Lung (tissue), 12 donors: Measurements from ENCODE around the gene MYO19. TPM values are rescaled to one million over a fixed set of nuclear protein-coding genes. Genes with fewer than 3 reads are reported as not detected.
A peak's percentile ranks its signal among the peaks of the same experiment; 100 is the strongest.

Experiments used
- ATAC-seq: fragments of 200-7000 bp; cut with Tn5 transposase; one replicate; pipeline ENCODE4 v1.9.1; 2020; ENCODE audit warnings: moderate number of reproducible peaks; ENCODE audit not compliant: insufficient read depth, low FRiP score
- DNase-seq, 3 donors: peaks; one replicate each; pipeline ENCODE4 v3.0.0-alpha.2; 2013 to 2017
- H3K27ac ChIP-seq, 2 donors: one replicate each; pipeline ENCODE4 v1.5.1; 2013; ENCODE audit warnings: mild to moderate bottlenecking in 2 of 2, moderate library complexity in 2 of 2, control low read depth in 1 of 2, inconsistent platforms in 1 of 2, low read depth in 1 of 2, low read length in 1 of 2
- H3K27me3 ChIP-seq, 3 donors: one replicate each; pipeline ENCODE4 v1.5.1; 2013; ENCODE audit warnings: low read length in 2 of 3; ENCODE audit not compliant: control insufficient read depth in 3 of 3, insufficient read depth in 3 of 3
- H3K36me3 ChIP-seq, 4 donors: one replicate each; pipeline ENCODE4 v1.5.1; 2013; ENCODE audit warnings: low read length in 4 of 4, mild to moderate bottlenecking in 1 of 4, moderate library complexity in 1 of 4; ENCODE audit not compliant: control insufficient read depth in 4 of 4, insufficient read depth in 4 of 4
- H3K4me1 ChIP-seq, 5 donors: one replicate each; pipeline ENCODE4 v1.5.1; 2013; ENCODE audit warnings: low read length in 5 of 5, mild to moderate bottlenecking in 2 of 5, moderate library complexity in 1 of 5; ENCODE audit not compliant: control insufficient read depth in 5 of 5, insufficient read depth in 5 of 5
- H3K4me3 ChIP-seq: one replicate; pipeline ENCODE4 v1.5.1; 2013; ENCODE audit warnings: mild to moderate bottlenecking, control low read depth, moderate library complexity
- H3K9ac ChIP-seq, 2 donors: one replicate each; pipeline ENCODE4 v1.5.1; 2013; ENCODE audit warnings: low read length in 2 of 2, control low read depth in 1 of 2; ENCODE audit not compliant: insufficient read depth in 1 of 2
- H3K9me3 ChIP-seq, 4 donors: one replicate each; pipeline ENCODE4 v1.5.1; 2013; ENCODE audit warnings: low read length in 3 of 4, mild to moderate bottlenecking in 1 of 4, moderate library complexity in 1 of 4; ENCODE audit not compliant: control insufficient read depth in 4 of 4, insufficient read depth in 3 of 4
- WGBS, 2 donors: extraction: QIAGEN DNeasy Blood & Tissue Kit; methylation state at CpG; one replicate each; pipeline ENCODE4 v1.1.7; 2013; 5-methylcytosine and 5-hydroxymethylcytosine counted together
- polyA plus RNA-seq, 2 donors: library from polyadenylated mRNA; stranded (reverse); fragments of 200-250 nt; gene quantifications; one replicate each; pipeline ENCODE4 v1.2.1, GENCODE V29; 2013
- total RNA-seq, 2 donors: library from RNA; depleted of rRNA in 1 of 2; stranded (reverse); fragments of >200 nt in 1 of 2; gene quantifications; one replicate each; pipeline ENCODE4 v1.2.1, GENCODE V29; 2014 to 2021
- TF ChIP-seq, protein P1 (sequence below): IDR thresholded peaks from 2 replicates; pipeline ENCODE4 v1.5.1; 2012; ENCODE audit warnings: mild to moderate bottlenecking; ENCODE audit errors: control extremely low read depth, extremely low read depth
- donor health status: control.
- donor health status: control.
- donor health status: Bipolar disorder and iron deficiency.
- donor health status: healthy.
- donor health status: DM: yes; HTN: yes; CAD: no.

The MYO19 gene
- total and polyA plus RNA-seq, 4 donors = 26.5 to 66.6 (median 35.0) TPM

DNA sequence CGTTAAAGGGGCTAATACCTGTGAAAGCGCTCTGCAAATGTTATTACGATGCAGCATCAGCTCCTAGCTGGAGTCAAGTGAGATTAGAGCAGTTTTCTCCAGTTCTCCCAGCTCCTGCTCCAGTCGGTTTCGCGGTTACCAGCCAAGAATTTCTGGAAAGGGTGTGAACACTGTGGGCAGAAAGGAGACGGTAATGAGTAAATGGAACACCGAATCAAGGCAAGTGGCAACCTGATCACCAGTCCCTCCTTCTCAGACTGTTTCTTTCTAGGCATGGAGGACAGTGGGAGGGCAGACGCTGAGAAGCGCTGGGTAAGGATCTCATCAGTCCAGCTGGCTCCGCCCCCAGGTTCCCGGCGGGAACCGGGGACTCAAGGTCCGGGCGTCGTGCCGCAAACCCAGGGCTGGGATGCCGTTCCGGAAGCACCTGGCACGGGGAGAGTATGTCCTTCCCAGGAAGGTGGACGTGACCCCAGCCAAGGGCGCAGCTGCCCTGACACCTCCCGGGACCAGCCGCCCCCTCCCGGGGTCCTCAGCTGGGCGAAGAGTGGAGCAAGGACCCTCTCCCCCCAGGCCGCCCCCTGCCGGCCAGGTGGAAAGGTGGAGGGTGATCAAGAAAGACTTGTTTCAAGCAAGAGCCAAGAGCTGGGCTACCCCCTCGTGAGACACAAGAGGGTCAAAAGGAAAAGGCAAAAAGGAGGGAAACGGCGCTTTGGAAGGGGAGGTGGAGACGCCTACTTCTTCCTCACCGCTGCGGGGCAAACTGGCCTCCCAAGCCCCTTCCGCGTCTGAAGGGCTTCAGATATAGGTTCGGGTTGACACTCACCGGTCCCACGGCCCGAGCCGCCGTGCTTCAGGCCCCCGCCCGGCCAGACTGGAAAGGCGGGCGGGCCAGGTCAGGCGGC lies 481 bp downstream of the MYO19 start:
- H3K27me3 ChIP-seq = no peaks in the 10 kb centered on the region
- H3K36me3 ChIP-seq = peaks cover 6 to 10% (median 9%) of the 10 kb centered on the region in 4 donors
- H3K4me1 ChIP-seq = peaks cover 0 to 10% (median 3%) of the 10 kb centered on the region in 5 donors
- no peaks in the 10 kb centered on the region for H3K9me3 ChIP-seq
- DNase-seq (peak; percentile 53 to 66 (median 53)), ATAC-seq (peak; percentile 37)
- H3K27ac ChIP-seq = peak overlapping the region; percentile 92 to 98
- 7 to 10% methylated on average over 47 to 48 of the region's 48 CpGs for WGBS, 2 donors
- TF ChIP-seq, protein P1, sequence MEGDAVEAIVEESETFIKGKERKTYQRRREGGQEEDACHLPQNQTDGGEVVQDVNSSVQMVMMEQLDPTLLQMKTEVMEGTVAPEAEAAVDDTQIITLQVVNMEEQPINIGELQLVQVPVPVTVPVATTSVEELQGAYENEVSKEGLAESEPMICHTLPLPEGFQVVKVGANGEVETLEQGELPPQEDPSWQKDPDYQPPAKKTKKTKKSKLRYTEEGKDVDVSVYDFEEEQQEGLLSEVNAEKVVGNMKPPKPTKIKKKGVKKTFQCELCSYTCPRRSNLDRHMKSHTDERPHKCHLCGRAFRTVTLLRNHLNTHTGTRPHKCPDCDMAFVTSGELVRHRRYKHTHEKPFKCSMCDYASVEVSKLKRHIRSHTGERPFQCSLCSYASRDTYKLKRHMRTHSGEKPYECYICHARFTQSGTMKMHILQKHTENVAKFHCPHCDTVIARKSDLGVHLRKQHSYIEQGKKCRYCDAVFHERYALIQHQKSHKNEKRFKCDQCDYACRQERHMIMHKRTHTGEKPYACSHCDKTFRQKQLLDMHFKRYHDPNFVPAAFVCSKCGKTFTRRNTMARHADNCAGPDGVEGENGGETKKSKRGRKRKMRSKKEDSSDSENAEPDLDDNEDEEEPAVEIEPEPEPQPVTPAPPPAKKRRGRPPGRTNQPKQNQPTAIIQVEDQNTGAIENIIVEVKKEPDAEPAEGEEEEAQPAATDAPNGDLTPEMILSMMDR = no peak
- H3K9ac ChIP-seq = no peak overlapping the region
- peak overlapping the region; percentile 60 for H3K4me3 ChIP-seq

DNA sequence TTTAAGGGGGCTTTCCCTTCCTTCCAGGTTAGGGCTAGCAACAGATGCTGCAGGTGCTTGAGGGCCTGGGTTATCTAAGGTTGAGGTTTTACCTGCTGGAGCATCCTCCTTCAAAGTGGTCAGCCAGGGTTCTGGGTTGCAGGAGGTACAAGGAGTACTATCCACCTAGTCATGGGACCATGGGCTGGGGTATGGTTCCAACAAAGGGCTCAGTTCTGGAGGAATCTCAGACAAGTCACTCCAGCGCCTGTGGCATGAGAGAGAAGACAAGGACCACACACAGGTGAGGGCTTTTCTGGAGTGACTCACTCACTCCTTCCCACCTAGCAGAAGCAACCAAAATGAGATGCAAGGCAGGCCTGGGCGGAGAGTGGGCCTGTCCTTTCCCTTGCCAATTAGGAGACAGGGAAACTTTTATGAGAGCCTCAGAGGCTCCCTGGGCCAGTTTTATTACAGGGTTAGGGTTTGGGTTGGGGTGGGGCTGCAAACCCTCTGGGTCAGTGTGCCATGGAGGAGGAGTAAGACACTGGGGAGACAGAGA lies 2.2 kb downstream of the MYO19 start:
- no peaks in the 10 kb centered on the region for H3K27me3 ChIP-seq
- WGBS, 2 donors = 96% methylated on average over 2 of the region's 2 CpGs
- TF ChIP-seq, protein P1 = no peak
- no peaks in the 10 kb centered on the region for H3K9me3 ChIP-seq
- H3K4me3 ChIP-seq = no peak overlapping the region
- DNase-seq (no peak), ATAC-seq (no peak)
- H3K27ac ChIP-seq = no peak overlapping the region
- no peak overlapping the region for H3K9ac ChIP-seq
- peaks cover 9 to 16% (median 13%) of the 10 kb centered on the region in 4 donors for H3K36me3 ChIP-seq
- H3K4me1 ChIP-seq = peaks cover 0 to 10% (median 3%) of the 10 kb centered on the region in 5 donors

DNA sequence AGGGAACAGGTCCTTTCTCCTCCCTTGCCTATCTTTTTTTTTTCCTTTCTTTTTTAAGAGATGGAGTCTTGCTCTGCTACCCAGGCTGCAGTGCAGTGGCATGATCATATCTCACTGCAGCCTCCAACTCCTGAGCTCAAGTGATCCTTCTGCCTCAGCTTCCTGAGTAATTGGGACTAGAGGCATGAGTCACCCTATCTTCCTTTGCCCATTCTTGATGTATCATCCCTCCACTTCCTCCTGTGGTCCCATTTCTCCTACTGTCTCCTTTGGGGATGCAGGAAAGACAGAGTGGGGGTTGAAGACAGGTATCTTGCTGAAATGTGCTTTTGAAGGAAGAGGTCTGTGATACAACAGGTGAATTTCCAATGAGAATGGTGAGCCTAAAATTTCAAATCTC lies 5.5 kb downstream of the MYO19 start:
- Histone ChIP-seq H3K9ac (no peak overlapping the region), H3K4me1 (peaks cover 0 to 5% (median 0%) of the 10 kb centered on the region in 5 donors), H3K27ac (no peak overlapping the region), H3K36me3 (peaks cover 12 to 33% (median 30%) of the 10 kb centered on the region in 4 donors), H3K9me3 (no peaks in the 10 kb centered on the region), H3K27me3 (no peaks in the 10 kb centered on the region), H3K4me3 (no peak overlapping the region)
- ATAC-seq (no peak), DNase-seq (no peak)
- TF ChIP-seq, protein P1 = no peak
